HG03521 (cell line): Measurements from ENCODE around the gene TFCP2L1.

Experiments
- ATAC-seq: cut with Tn5 transposase; IDR thresholded peaks from one replicate; pipeline ENCODE4 v1.9.1; 2021; ENCODE audit warnings: mild to moderate bottlenecking, moderate library complexity; ENCODE audit not compliant: unreplicated experiment

Gene TFCP2L1

DNA sequence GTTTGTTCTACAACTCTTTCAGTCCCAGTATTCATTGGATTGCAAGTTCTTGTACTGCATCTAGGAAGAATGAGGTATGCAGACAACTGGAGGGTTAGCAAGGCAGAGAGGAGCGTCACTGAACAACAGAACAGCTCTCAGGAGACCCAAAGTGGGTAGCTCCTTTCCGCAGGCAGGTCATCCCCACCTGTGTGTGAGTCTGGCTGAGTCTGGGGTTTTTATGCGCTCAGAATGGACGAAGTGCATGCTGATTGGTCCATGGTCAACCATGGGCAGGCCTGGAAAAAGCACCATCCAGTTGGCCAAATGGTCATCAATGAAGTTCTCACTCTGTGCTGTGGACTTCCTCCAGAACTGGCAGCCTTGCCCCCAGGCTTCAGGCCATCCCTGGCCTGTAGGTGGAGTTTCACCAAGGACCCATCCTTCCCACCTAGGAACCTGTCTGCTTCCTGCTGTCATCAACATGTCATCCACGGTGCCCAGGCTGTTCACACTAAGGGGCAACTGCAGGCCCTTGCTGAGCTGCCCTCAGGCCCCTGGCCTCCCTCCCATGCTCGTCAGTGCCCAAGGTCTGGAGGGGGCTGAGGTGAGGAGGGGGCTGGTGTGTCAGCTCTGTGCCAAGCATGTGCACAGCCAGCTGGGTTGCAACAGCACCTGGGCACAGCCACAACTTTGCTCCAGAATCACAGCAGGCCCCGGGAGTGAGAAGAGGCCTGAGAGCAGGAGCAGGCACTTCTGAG, 11.1 kb upstream of the TFCP2L1 start:
- ATAC-seq = no peak

DNA sequence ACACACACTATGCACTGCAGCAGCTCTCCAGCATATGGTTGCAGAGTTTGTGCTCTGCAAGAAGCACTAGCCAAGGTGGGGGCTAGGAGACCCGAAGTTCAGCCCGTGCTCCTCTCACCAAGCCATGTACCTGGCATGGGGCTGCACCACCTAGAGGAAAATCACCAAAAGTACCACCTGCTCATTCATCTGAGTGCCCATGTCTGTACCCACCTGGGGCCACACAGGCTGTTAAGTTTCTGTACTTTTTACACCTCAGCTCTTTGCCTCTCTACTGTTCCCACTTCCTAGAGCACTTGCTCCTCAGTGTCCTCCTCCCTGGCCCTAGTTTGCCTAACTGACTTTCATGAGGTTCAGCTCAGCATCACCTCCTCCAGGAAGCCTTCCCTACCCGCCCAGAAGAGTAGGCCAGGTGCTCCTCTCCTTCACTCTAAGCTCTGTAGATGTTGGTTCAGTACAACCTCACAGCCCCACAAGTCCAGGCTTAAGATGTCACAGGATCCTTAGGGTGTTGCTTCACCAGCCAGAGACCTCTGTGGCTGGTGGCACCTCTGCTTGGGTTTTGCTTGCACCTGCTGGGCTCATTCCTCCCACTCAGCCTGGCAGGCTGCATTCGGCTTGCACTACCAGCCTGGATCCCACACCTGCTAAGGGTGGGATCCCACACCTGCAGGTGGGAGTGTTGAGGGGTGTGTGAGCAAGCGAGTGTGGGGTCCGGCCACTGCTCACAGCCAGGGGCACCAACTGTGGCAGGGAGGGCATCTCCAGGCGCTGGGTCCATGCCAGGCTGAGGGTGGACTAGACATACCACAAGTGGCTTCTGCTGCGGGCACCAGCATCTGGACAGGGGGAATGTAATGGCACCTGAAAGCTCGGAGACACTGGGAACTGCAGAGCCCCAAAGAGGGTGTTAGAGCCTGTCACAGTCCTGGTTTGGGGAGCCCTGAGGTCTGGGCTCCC, 10.2 kb upstream of the TFCP2L1 start:
- ATAC-seq = no peak

DNA sequence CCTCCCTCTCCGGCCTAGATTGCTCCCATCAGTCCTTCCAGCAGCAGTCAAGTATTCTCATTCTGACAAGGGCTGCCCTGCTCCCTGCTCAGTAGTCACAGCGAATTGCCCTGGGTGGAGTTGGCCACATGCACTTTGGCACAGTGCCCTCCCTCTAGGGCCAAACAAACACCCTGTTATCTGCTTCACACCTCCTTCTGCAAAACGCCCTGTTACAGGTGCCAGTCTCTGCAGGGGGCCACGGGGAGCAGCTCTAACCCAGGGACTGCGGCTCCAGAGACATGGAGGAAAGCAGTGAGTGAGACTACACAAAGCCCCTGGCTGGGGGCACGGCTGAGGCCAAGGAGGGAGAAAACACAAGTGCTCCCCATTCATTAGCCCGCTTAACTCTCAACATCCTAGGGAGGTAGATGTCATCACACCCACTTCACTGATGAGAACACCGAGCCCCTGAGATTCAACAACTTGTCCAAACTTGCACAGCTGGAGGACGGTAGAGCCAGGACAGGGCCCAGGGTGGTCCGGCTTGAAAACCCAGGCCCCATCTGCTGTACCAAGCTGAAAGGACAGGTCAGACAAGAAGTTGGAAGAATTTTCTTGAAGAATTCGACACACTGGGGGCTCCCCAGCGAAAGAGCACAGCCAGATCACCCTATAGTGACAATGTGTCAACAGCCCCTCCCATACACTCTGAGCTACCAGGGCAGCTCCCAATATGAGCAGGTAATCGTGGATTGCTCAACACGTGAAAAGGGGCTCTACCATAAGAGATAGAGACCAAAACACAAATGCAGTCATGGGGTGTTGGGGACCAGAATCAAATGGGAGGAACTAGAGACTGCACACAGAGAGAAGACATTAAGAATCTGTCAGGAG, 8.7 kb upstream of the TFCP2L1 start:
- ATAC-seq = no peak

DNA sequence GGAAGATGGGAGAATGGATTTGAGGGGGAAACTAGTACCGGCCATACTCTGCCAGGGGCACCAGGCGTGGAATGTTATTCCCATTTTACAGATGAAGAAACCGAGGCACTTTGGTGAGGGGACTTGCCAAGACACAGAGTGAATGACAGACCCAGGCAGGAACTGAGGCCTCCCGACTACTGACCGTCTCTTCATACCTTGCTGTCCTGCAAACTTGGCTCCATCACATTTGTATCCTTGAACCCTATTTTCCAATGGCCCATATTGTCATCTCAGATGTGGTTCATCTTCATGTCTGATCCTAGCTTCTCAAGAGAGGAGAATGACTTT, 6.2 kb upstream of the TFCP2L1 start:
- no peak for ATAC-seq

DNA sequence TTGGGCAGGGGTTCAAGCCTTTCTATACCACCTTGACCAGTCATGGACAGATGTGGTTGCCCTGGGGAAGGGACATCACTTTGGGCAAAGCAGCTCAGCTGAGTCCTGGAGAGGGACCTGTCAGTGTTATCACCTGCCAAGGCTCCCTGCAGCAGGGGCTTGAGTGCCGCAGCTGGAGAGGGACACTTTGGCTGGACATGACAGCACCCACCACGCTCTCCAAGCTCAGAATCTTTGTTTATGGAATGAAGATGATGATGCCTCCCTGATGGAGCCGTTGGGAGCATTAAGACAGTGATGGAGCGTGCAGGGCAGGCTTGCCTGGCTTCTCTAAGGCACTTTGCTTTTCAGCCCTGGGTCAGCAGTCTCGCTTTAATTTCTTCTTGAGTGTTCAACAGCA, 4.3 kb upstream of the TFCP2L1 start:
- no peak for ATAC-seq

DNA sequence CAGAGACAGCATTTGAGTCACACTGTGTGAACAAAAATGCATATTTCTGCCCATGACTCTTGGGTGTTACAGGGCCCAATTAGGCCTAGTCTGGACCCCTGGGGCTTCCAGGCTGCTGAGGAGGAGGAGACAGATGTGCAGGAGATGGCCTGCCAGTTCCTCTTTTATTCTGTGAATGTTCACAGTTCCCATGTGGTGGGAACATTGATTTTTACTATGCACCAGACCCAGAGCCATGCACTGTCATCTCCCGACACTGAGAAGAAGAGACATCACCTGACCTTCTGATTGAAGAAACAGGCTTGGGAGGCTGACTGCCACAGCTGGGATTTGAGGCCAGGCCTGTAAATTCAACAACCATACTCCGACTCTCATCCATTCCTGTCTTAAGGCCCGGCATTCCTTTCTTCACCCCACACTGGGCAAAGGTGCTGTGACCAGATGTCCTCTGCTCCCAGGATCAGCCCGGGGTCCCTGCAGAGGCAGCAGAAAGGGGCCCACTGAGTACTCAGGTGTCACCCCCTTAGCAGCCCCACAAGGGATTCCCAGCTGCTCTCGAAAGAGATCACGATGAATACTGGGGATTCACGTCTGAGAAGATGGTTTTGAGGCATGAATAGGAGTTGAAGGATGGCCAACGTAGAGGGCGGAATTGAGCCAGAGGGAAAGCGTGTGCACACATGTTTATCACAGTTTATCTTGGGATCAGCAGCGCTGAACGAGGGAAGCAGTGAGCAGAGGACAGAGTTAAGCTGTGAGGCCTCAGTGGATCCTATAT, 3.6 kb upstream of the TFCP2L1 start:
- ATAC-seq = no peak

DNA sequence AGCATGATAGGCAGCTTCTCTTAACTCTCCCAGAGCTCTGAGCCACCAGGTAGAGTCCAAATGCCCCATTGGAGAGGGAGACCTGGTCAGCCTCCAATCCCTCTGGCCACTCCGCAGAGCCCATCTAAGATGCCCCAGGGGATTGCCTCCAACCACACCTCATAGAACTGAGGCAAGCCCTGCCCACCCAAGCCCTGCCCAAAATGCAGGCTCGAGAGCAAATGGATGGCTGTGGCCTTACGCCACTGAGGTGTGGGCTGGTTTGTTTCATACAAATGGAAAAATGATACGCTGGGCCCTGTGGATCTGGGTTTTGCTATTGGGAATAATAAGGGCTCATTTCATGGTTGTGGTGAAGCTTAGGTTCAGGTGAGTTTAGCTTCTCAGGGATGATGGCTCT, 3.0 kb upstream of the TFCP2L1 start:
- no peak for ATAC-seq

DNA sequence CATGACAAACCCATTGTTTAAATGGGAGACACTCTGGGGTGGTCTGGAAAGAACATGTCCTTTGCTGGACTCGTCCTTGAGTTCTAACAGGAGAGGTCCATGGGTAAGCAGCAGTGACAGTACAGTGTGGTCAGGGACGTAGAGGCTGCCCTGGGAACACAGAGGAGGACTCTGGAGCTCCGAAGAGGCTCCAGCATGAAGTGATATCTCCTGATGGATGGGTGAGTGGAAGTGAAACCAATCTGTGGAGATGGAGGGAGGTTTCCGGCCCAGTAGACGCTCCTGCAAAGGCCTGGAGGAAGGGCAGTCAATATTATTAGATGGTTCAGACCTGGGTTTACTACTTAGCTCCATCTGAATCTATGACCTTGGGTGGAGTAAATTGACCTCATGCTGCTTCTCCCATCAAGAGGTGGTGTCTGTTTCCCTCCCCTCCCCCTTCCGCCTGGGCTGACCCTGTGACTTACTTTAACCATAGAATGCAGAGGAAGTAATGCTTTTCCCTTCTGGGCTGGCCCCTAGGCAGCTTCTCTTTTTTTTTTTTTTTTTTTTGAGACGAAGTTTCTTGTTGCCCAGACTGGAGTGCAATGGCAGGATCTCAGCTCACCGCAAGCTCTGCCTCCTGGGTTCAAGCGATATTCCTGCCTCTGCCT, 2.3 kb upstream of the TFCP2L1 start:
- no peak for ATAC-seq

DNA sequence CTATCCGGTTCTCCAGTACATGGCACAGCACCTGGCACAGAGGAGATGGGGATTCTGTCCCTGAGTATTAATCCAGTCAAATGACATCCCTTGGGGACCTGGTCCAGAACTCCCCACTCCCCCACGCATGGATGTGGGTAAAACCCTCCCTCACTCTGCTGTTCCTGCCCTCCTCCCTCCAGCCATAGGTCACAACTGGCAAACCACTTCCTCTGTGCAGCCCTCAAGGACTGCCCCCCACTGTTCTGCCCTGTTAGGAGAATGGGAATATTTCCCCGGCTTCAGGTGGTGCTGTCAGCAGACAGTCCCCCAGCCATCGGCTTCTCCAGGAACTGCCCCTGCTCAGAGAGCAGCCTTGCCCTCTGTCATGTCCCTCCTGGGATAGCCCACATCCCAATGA, 1.5 kb upstream of the TFCP2L1 start:
- no peak for ATAC-seq

DNA sequence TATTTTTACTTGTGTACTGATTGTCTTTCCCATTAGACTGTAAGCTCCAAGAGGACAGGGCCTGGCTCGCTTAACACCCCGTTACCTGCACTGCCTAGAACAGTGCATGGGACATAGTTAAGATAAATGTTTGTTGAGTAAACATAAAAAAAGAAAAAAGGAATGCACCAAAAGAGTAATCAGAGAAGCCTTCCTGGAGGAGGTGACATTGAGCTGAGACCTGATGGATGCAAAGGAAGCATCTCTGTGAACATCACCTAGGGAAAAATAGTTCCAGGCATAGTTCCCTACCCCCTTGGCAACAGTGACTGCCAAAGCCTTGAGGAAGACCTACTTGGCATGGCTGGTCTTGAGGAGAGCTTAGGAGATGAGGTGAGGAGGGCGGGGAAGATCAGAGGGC, 924 bp upstream of the TFCP2L1 start:
- no peak for ATAC-seq

DNA sequence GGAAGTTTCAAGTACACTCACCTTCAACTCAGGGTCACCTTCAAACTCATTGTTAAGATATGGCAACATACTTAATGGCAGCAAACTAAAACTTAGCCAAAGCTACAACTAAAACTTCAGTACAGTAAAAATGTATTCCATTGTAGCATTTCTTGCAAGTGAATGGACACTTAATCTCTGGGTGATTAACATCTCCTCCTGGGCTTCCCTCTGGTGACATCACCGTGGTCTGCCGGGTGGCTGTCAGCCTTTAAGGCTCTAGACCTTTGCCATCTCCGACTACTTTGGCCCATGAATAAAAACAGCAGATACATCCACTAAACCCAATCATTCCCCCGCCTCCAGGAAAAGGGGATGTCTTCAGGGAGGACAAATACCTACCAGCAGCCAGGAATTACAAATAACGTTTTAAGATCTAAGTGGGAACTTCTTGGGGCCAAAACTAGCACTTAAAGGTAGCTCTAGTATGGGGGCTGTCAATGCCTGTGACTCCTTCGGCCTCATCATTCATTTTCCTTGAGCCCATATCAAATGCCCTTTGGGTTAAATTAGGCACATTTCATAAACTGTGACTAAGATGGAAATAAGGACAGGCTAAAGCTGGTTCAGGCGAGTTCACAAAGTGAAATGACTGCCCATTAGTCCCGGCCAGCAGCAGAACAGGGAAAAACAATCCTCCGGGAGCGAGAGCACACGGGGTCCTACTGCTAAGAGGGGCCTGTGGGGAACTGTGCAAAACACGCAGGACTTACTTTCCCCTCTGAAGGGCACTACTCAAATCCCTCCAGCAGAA, 1.1 kb downstream of the TFCP2L1 start:
- ATAC-seq = no peak

DNA sequence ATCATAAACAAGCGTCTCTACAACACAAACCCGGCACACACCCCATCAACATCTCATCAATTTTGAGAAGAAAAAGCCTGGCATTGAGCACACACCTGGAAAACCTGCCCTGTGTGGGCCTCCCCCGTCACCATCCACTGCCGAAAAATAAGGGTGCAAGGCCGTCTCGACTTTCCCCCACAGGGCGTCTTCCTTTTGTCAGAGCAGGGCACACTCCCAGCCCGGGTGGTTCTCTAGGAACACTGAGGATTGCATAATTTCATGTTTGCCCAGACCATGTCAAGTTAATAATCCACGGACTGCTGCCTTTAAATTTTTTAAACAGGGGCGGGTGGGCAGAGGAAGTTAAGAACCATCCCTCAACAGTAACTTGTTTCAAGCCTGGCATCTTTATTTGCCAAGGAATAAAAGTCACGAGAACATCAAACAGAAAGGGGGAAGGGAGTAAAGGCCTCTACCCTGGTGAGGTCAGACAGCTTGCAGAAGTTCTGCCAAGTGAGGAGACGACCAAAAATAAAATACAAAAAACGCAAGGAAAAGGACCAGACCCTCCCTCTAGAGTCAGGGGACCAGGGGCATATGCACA, 2.1 kb downstream of the TFCP2L1 start:
- no peak for ATAC-seq

DNA sequence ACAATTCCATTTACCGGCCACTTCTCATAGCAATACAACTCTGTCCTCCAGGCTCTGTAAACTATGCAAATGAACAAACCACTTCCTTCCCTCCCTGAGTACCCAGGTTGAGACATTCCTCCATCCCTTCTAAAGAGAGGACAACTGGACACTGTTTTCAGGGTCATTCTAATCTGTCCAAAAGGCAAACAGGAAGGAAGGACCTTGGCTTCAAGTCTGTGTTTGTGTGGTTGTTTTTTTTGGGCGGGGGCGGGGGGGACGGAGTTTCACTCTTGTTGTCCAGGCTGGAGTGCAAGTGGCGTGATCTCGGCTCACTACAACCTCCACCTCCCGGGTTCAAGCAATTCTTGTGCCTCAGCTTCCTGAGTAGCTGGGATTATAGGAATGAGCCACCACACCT, 3.3 kb downstream of the TFCP2L1 start:
- ATAC-seq = no peak

DNA sequence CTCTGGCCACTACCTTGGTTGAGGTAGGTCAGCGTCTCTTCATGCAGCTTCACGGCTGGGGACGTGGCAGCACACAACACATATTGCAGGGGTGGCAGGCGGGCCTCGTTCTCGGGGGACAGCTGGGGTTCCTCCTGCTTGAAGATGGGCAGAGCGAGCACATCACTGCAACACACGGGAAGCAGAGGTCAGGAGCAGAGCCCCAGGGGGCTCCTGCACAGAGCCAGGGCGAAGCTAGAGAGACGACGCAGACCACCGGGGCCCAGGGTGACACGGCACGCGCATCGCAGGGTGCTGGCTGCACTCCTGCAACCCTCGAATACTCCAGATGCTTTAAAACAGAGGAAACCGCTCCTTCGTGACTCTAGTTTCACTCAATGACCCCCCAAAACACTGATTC, 3.9 kb downstream of the TFCP2L1 start:
- no peak for ATAC-seq

DNA sequence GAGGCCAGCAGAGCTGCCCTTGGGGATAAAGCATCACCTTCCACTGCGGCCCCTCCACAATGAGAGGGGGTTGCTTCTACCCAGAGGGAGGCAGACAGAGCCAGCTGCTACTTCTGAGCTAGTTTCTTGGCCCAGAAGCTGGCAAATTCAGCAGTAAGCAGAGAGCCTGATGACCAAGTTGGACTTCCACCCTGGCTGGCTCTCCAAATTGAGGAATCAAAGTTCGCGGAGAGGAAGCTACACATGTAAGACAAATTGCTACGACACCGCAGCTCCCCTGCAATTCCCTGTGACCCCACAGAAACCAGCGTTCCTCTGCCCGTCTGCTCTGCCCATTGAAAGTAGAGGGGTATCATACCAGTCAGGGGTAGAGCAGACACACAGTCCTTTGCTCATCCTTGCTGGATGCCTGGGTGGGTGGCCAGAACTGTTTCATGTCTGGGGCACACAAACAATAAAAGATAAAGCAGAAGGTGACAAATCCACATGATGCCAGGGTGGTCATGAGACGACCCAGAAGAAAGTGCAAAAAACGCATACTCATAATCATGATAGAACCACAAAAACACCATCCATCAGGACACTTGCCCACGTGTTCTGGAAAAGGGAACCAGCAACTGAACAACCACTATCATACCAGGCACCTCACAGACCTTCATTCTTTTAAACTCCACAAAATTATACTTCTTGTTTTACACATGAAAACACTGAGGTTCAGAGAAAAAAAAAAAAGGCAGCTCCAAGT, 5.4 kb downstream of the TFCP2L1 start:
- ATAC-seq = no peak

DNA sequence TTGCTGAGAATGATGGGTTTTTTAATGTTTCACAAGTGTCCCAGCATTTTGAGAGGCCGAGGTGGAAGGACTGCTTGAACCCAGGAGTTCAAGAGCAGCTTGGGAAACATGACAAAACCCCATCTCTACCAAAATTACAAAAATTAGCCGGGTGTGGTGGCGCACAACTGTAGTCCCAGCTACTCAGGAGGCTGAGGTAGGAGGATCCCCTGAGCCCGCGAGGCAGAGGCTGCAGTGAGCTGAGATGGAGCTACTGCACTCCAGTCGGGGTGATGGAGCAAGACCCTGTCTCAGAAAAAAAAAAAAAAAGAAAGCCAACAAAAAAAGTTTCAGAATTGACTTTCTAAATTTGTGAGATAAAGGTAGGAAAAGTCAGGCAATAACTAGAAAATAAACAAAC, 8.7 kb downstream of the TFCP2L1 start:
- no peak for ATAC-seq

DNA sequence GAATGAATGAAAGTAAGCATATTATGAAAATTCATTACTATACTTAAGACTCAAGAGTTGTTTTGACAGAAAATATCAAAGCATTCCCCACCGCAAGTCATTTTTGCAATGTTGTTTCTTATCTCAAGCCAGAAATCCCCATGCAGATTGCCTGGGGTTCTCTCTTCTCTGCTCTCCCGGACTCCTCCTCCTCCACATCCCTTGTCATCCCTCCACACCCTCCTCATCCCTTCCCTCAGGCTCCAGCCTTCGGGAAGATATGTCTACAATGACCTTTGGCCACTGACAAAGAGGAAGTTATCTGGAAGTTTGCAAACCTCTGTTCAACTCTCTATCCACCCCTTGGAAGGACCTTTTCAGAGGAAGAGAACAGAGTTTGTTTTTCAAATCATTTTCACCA, 11.9 kb downstream of the TFCP2L1 start:
- ATAC-seq = no peak

DNA sequence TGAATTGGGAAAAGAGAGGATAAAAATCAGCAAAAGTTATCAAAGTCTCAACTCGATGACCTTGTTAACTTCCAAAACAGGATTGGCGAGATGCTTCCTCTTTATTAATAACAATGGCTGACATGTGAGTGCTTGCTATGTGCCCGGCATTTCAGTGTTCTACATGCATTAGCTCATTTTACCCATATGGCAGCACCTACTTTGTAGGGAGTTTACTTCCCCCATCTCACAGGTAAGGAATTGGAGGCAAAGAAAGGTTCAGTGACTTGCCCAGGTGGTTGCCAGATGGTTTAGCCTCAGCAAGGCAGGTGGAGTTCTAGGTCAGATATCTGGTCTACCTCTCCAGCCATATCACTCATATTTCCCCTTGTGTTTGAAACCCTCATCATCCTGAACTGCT, 12.4 kb downstream of the TFCP2L1 start:
- ATAC-seq = no peak
